GM12892 (cell line): ENCODE results near the gene SFMBT1.
A peak's percentile ranks its signal among the peaks of the same experiment; 100 is the strongest.

ENCODE experiments used
- DNase-seq: peaks from one replicate; pipeline ENCODE4 v3.0.0; 2011; ENCODE audit not compliant: insufficient read length
- FAIRE-seq: peaks from 2 replicates; lab custom pipeline; 2011; peaks lifted over from hg19 to GRCh38; lab: Jason Lieb, UNC
- POLR2A ChIP-seq: IDR thresholded peaks from 2 replicates; pipeline ENCODE4 v1.6.1; 2011; ENCODE audit warnings: low read depth, low read length, control low read depth
- POLR2AphosphoS5 ChIP-seq: IDR thresholded peaks from 2 replicates; pipeline ENCODE4 v1.6.1; 2011; ENCODE audit warnings: low read depth, low read length, control low read depth
- TAF1 ChIP-seq: IDR thresholded peaks from 2 replicates; pipeline ENCODE4 v1.6.1; 2011; ENCODE audit warnings: low read depth, mild to moderate bottlenecking, control low read depth, low read length, borderline replicate concordance

The SFMBT1 gene

GRCh38 chr3:52915294-52915693 is 130.6 kb downstream of the SFMBT1 start:
- FAIRE-seq (no peak), DNase-seq (no peak)
- TF ChIP-seq POLR2AphosphoS5 = no peak
- TF ChIP-seq POLR2A = no peak
- TF ChIP-seq TAF1 = no peak

- FAIRE-seq = no peak
- no peak for TF ChIP-seq POLR2AphosphoS5
- DNase-seq = no peak
These were observed 132.8 kb downstream of the SFMBT1 start for GRCh38 chr3:52912885-52913731.

- no peak for DNase-seq
- no peak for FAIRE-seq
- TF ChIP-seq POLR2AphosphoS5 (no peak), TAF1 (no peak), POLR2A (no peak)
These were observed 135.1 kb downstream of the SFMBT1 start for GRCh38 chr3:52910823-52911222.

GRCh38 chr3:52907497-52907896 is 138.4 kb downstream of the SFMBT1 start:
- DNase-seq = no peak
- TF ChIP-seq POLR2AphosphoS5 (no peak), TAF1 (no peak), POLR2A (no peak)
- FAIRE-seq = no peak

GRCh38 chr3:52904552-52904951 is 141.3 kb downstream of the SFMBT1 start:
- DNase-seq (no peak), FAIRE-seq (no peak)
- no peak for TF ChIP-seq POLR2AphosphoS5
- TF ChIP-seq TAF1 = no peak
- TF ChIP-seq POLR2A = no peak

GRCh38 chr3:52904000-52904399 is 141.9 kb downstream of the SFMBT1 start:
- TF ChIP-seq TAF1 (no peak), POLR2AphosphoS5 (no peak), POLR2A (no peak)
- FAIRE-seq (no peak), DNase-seq (no peak)

- FAIRE-seq (peak; percentile 97), DNase-seq (peak; percentile 96)
- TF ChIP-seq TAF1 (0 out of 2 replicates have a peak, but pooled peaks have one; percentile 22), POLR2A (peak; percentile 63; the same call in 1 of the 2 replicates), POLR2AphosphoS5 (0 out of 2 replicates have a peak, but pooled peaks have one; percentile 26)
These were observed 148.4 kb downstream of the SFMBT1 start, which contains the start of gene STIMATE for GRCh38 chr3:52897130-52898122. STIMATE (minus strand) TSS chr3:52897548; CDS start chr3:52897450, 98 bp downstream.

- no peak for TF ChIP-seq TAF1
- TF ChIP-seq POLR2AphosphoS5 = no peak
- no peak for TF ChIP-seq POLR2A
- peak; percentile 53 for FAIRE-seq
- no peak for DNase-seq
These were observed 149.3 kb downstream of the SFMBT1 start for GRCh38 chr3:52896613-52897012.

GRCh38 chr3:52896151-52896550 is 149.7 kb downstream of the SFMBT1 start:
- no peak for FAIRE-seq
- DNase-seq = no peak
- no peak for TF ChIP-seq POLR2AphosphoS5

- TF ChIP-seq TAF1 (no peak), POLR2AphosphoS5 (no peak), POLR2A (no peak)
- no peak for DNase-seq
- no peak for FAIRE-seq
These were observed 150.5 kb downstream of the SFMBT1 start for GRCh38 chr3:52895418-52895817.

- no peak for FAIRE-seq
- TF ChIP-seq TAF1 (no peak), POLR2A (no peak), POLR2AphosphoS5 (no peak)
These were observed 151.1 kb downstream of the SFMBT1 start for GRCh38 chr3:52894756-52895155.

More at GRCh38 chr3:52894756-52895155, 151.1 kb downstream of the SFMBT1 start:
- DNase-seq = no peak
